Stimulated activated CD8-positive, alpha-beta memory T cell treated with anti-CD3 and anti-CD28 coated beads, Interleukin-15, amount 100 ng/mL, for 4 hours (primary cell): ENCODE measurements around the gene ANKS1B.
"Not testable (repeated sequence)": the region's sequence is repeated elsewhere in the genome, so short reads cannot be mapped to it uniquely, and the experiment has no call there.

Source experiments
- DNase-seq, 2 donors: peaks; one replicate each; pipeline ENCODE4 v3.0.0-alpha.2; 2020; ENCODE audit warnings: low read depth in 2 of 2

ANKS1B gene

GRCh38 chr12:98883231-98883630 lies 1101.5 kb downstream of the ANKS1B start:
- DNase-seq: no peak

GRCh38 chr12:98882526-98882925 lies 1102.2 kb downstream of the ANKS1B start:
- no peak for DNase-seq

GRCh38 chr12:98873776-98874175 lies 1111.0 kb downstream of the ANKS1B start:
- DNase-seq: no peak

- DNase-seq: no peak
Observed at GRCh38 chr12:98870504-98870903, 1114.2 kb downstream of the ANKS1B start.

- no peak for DNase-seq
Observed at GRCh38 chr12:98869886-98870503, 1114.7 kb downstream of the ANKS1B start.

GRCh38 chr12:98868538-98868937 lies 1116.2 kb downstream of the ANKS1B start:
- DNase-seq: no peak

GRCh38 chr12:98868076-98868475 lies 1116.7 kb downstream of the ANKS1B start:
- DNase-seq: no peak

- no peak for DNase-seq
Observed at GRCh38 chr12:98864363-98864762, 1120.4 kb downstream of the ANKS1B start.

GRCh38 chr12:98863167-98863566 lies 1121.6 kb downstream of the ANKS1B start:
- no peak for DNase-seq

- DNase-seq: no peak
Observed at GRCh38 chr12:98861251-98861650, 1123.5 kb downstream of the ANKS1B start.

GRCh38 chr12:98856897-98857540 lies 1127.7 kb downstream of the ANKS1B start:
- DNase-seq: no peak

GRCh38 chr12:98852181-98852580 lies 1132.6 kb downstream of the ANKS1B start:
- no peak for DNase-seq

- no peak for DNase-seq
Observed at GRCh38 chr12:98847242-98847641, 1137.5 kb downstream of the ANKS1B start.

- no peak for DNase-seq
Observed at GRCh38 chr12:98845957-98846356, 1138.8 kb downstream of the ANKS1B start.

GRCh38 chr12:98840325-98840724 lies 1144.4 kb downstream of the ANKS1B start:
- no peak for DNase-seq

GRCh38 chr12:98838231-98838647 lies 1146.5 kb downstream of the ANKS1B start:
- no peak for DNase-seq

- DNase-seq: not testable (repeated sequence)
Observed at GRCh38 chr12:98837134-98837752, 1147.5 kb downstream of the ANKS1B start.

GRCh38 chr12:98830657-98831056 lies 1154.1 kb downstream of the ANKS1B start:
- no peak for DNase-seq

- no peak for DNase-seq
Observed at GRCh38 chr12:98828802-98829600, 1155.7 kb downstream of the ANKS1B start.

- no peak for DNase-seq
Observed at GRCh38 chr12:98823012-98823411, 1161.7 kb downstream of the ANKS1B start.

- no peak for DNase-seq
Observed at GRCh38 chr12:98821866-98822265, 1162.9 kb downstream of the ANKS1B start.

- DNase-seq: no peak
Observed at GRCh38 chr12:98821232-98821631, 1163.5 kb downstream of the ANKS1B start.
